Hippocampal formation (tissue), 2 donors: ENCODE measurements around the gene RAB3B.

Experiments
- DNase-seq, 2 donors: peaks; one replicate each; lab custom pipeline; 2025; lab: John Stamatoyannopoulos, UW

Gene RAB3B

GRCh38 chr1:51871351-51871975 lies 119.0 kb downstream of the RAB3B start:
- DNase-seq: no peak

GRCh38 chr1:51870603-51871350 lies 119.7 kb downstream of the RAB3B start:
- DNase-seq: no peak

GRCh38 chr1:51867479-51868232 lies 122.8 kb downstream of the RAB3B start:
- DNase-seq: no peak

- DNase-seq: no peak
These were observed 127.1 kb downstream of the RAB3B start for GRCh38 chr1:51863384-51863783.

- no peak for DNase-seq
These were observed 128.8 kb downstream of the RAB3B start for GRCh38 chr1:51861669-51862068.

GRCh38 chr1:51859735-51860134 lies 130.8 kb downstream of the RAB3B start:
- DNase-seq: no peak

GRCh38 chr1:51859333-51859732 lies 131.2 kb downstream of the RAB3B start:
- no peak for DNase-seq

- DNase-seq: no peak
These were observed 131.6 kb downstream of the RAB3B start for GRCh38 chr1:51858892-51859291.
